ENCODE measurements around the gene KIAA1210. TPM values are rescaled to one million over a fixed set of nuclear protein-coding genes. Genes with fewer than 3 reads are reported as not detected.

Gene KIAA1210
- total RNA-seq, 5 donors from 2014 or later (not counting 1 experiment from before 2014, with no cell fraction given), result not detected

- H3K4me3 ChIP-seq (ENCODE audit: control insufficient read depth in 1 of 2, extremely low read depth in 1 of 2, low read length in 1 of 2), result no peak overlapping the region
- no peak overlapping the region for H3K27ac ChIP-seq (ENCODE audit: low read length)
- ChIA-PET CTCF (interaction anchor here in 1 of 2 donors (0.6 kb wide), 1 partner anchor 18 kb away, joined by 3 read pairs; no protein-coding TSS in a partner anchor), POLR2A (interaction anchor here in 1 of 2 donors (0.6 kb wide), 1 partner anchor 15 kb away, joined by 3 read pairs; no protein-coding TSS in a partner anchor)
- no peaks in the 10 kb centered on the region for H3K9me3 ChIP-seq
- Mint-ChIP-seq H3K4me3 (no peak overlapping the region), H3K36me3 (no peaks in the 10 kb centered on the region), H3K27ac (no peak overlapping the region), H3K27me3 (peaks cover 2 to 53% of the 10 kb centered on the region in 2 donors), H3K9me3 (no peaks in the 10 kb centered on the region), H3K4me1 (no peaks in the 10 kb centered on the region)
- ATAC-seq (replicated peaks in 1 of 4) (no peak), DNase-seq (no peak)
- no peaks in the 10 kb centered on the region for H3K4me1 ChIP-seq (ENCODE audit: control insufficient read depth in 1 of 2, extremely low read depth in 1 of 2, insufficient read depth in 2 of 2, low read length in 2 of 2)
- WGBS (ENCODE audit: insufficient coverage), result 40% methylated on average over 1 of the region's 1 CpG
- no peaks in the 10 kb centered on the region for H3K36me3 ChIP-seq (ENCODE audit: control insufficient read depth in 2 of 2, extremely low read depth in 1 of 2, insufficient read depth in 1 of 2, low read length in 1 of 2)
- H3K27me3 ChIP-seq (replicated peaks in 1 of 2; ENCODE audit: control insufficient read depth in 2 of 2, extremely low read depth in 1 of 2, insufficient read depth in 2 of 2, low read length in 1 of 2), result no peaks in the 10 kb centered on the region
These were observed 26.4 kb downstream of the KIAA1210 start for GRCh38 chrX:119101168-119101567.

- Histone ChIP-seq H3K36me3 (ENCODE audit: control insufficient read depth in 2 of 2, extremely low read depth in 1 of 2, insufficient read depth in 1 of 2, low read length in 1 of 2) (no peaks in the 10 kb centered on the region), H3K27ac (ENCODE audit: low read length) (no peak overlapping the region), H3K4me1 (ENCODE audit: control insufficient read depth in 1 of 2, extremely low read depth in 1 of 2, insufficient read depth in 2 of 2, low read length in 2 of 2) (no peaks in the 10 kb centered on the region), H3K27me3 (replicated peaks in 1 of 2; ENCODE audit: control insufficient read depth in 2 of 2, extremely low read depth in 1 of 2, insufficient read depth in 2 of 2, low read length in 1 of 2) (no peaks in the 10 kb centered on the region), H3K4me3 (ENCODE audit: control insufficient read depth in 1 of 2, extremely low read depth in 1 of 2, low read length in 1 of 2) (no peak overlapping the region), H3K9me3 (no peaks in the 10 kb centered on the region)
- Mint-ChIP-seq H3K4me1 (no peaks in the 10 kb centered on the region), H3K9me3 (no peaks in the 10 kb centered on the region), H3K27me3 (peaks cover 0 to 55% of the 10 kb centered on the region in 2 donors), H3K36me3 (no peaks in the 10 kb centered on the region), H3K27ac (no peak overlapping the region), H3K4me3 (no peak overlapping the region)
- CTCF ChIA-PET, result interaction anchor here in 1 of 2 donors (0.5 kb wide), 1 partner anchor 15 kb away, joined by 3 read pairs; no protein-coding TSS in a partner anchor
- POLR2A ChIA-PET, result no interaction called here
- DNase-seq (no peak), ATAC-seq (replicated peaks in 1 of 4) (no peak)
These were observed 31.7 kb downstream of the KIAA1210 start for GRCh38 chrX:119095936-119096335.

- Histone ChIP-seq H3K36me3 (ENCODE audit: control insufficient read depth in 2 of 2, extremely low read depth in 1 of 2, insufficient read depth in 1 of 2, low read length in 1 of 2) (no peaks in the 10 kb centered on the region), H3K27ac (ENCODE audit: low read length) (no peak overlapping the region), H3K4me1 (ENCODE audit: control insufficient read depth in 1 of 2, extremely low read depth in 1 of 2, insufficient read depth in 2 of 2, low read length in 2 of 2) (no peaks in the 10 kb centered on the region), H3K4me3 (ENCODE audit: control insufficient read depth in 1 of 2, extremely low read depth in 1 of 2, low read length in 1 of 2) (no peak overlapping the region), H3K27me3 (replicated peaks in 1 of 2; ENCODE audit: control insufficient read depth in 2 of 2, extremely low read depth in 1 of 2, insufficient read depth in 2 of 2, low read length in 1 of 2) (no peaks in the 10 kb centered on the region), H3K9me3 (no peaks in the 10 kb centered on the region)
- WGBS (ENCODE audit: insufficient coverage), result no CpG with 5 or more reads among the region's 3 CpGs
- Mint-ChIP-seq H3K4me3 (no peak overlapping the region), H3K9me3 (no peaks in the 10 kb centered on the region), H3K27me3 (peaks cover 0 to 56% of the 10 kb centered on the region in 2 donors), H3K36me3 (no peaks in the 10 kb centered on the region), H3K27ac (no peak overlapping the region), H3K4me1 (no peaks in the 10 kb centered on the region)
- CTCF ChIA-PET, result no interaction called here
- no peak for DNase-seq
- no peak for ATAC-seq (replicated peaks in 1 of 4)
- POLR2A ChIA-PET, result no interaction called here
These were observed 32.8 kb downstream of the KIAA1210 start for GRCh38 chrX:119094819-119095218.

- Mint-ChIP-seq H3K36me3 (no peaks in the 10 kb centered on the region), H3K4me1 (no peaks in the 10 kb centered on the region), H3K27me3 (peaks cover 0 to 56% of the 10 kb centered on the region in 2 donors), H3K27ac (no peak overlapping the region), H3K9me3 (no peaks in the 10 kb centered on the region), H3K4me3 (no peak overlapping the region)
- no peaks in the 10 kb centered on the region for H3K27me3 ChIP-seq (replicated peaks in 1 of 2; ENCODE audit: control insufficient read depth in 2 of 2, extremely low read depth in 1 of 2, insufficient read depth in 2 of 2, low read length in 1 of 2)
- no peak for DNase-seq
- no peak overlapping the region for H3K4me3 ChIP-seq (ENCODE audit: control insufficient read depth in 1 of 2, extremely low read depth in 1 of 2, low read length in 1 of 2)
- no peaks in the 10 kb centered on the region for H3K36me3 ChIP-seq (ENCODE audit: control insufficient read depth in 2 of 2, extremely low read depth in 1 of 2, insufficient read depth in 1 of 2, low read length in 1 of 2)
- H3K9me3 ChIP-seq, result no peaks in the 10 kb centered on the region
- WGBS (ENCODE audit: insufficient coverage), result no CpG with 5 or more reads among the region's 7 CpGs
- no peak overlapping the region for H3K27ac ChIP-seq (ENCODE audit: low read length)
- ChIA-PET CTCF (no interaction called here), POLR2A (no interaction called here)
- H3K4me1 ChIP-seq (ENCODE audit: control insufficient read depth in 1 of 2, extremely low read depth in 1 of 2, insufficient read depth in 2 of 2, low read length in 2 of 2), result no peaks in the 10 kb centered on the region
- ATAC-seq (replicated peaks in 1 of 4), result no peak
These were observed 33.4 kb downstream of the KIAA1210 start for GRCh38 chrX:119093991-119094735.

GRCh38 chrX:119090627-119091026 lies 37.0 kb downstream of the KIAA1210 start:
- H3K27ac ChIP-seq (ENCODE audit: low read length), result no peak overlapping the region
- DNase-seq (no peak), ATAC-seq (replicated peaks in 1 of 4) (no peak)
- CTCF ChIA-PET, result no interaction called here
- H3K9me3 Mint-ChIP-seq, result no peaks in the 10 kb centered on the region
- H3K4me3 ChIP-seq (ENCODE audit: control insufficient read depth in 1 of 2, extremely low read depth in 1 of 2, low read length in 1 of 2), result no peak overlapping the region
- H3K27me3 Mint-ChIP-seq, result peaks cover 0 to 35% of the 10 kb centered on the region in 2 donors
- no peaks in the 10 kb centered on the region for H3K9me3 ChIP-seq
- H3K36me3 ChIP-seq (ENCODE audit: control insufficient read depth in 2 of 2, extremely low read depth in 1 of 2, insufficient read depth in 1 of 2, low read length in 1 of 2), result no peaks in the 10 kb centered on the region
- no peaks in the 10 kb centered on the region for H3K36me3 Mint-ChIP-seq
- H3K4me3 Mint-ChIP-seq, result no peak overlapping the region
- POLR2A ChIA-PET, result no interaction called here
- WGBS (ENCODE audit: insufficient coverage), result no CpG with 5 or more reads among the region's 1 CpG
- H3K27me3 ChIP-seq (replicated peaks in 1 of 2; ENCODE audit: control insufficient read depth in 2 of 2, extremely low read depth in 1 of 2, insufficient read depth in 2 of 2, low read length in 1 of 2), result no peaks in the 10 kb centered on the region
- no peaks in the 10 kb centered on the region for H3K4me1 ChIP-seq (ENCODE audit: control insufficient read depth in 1 of 2, extremely low read depth in 1 of 2, insufficient read depth in 2 of 2, low read length in 2 of 2)
- no peak overlapping the region for H3K27ac Mint-ChIP-seq
- no peaks in the 10 kb centered on the region for H3K4me1 Mint-ChIP-seq

- Histone ChIP-seq H3K27ac (ENCODE audit: low read length) (no peak overlapping the region), H3K4me3 (ENCODE audit: control insufficient read depth in 1 of 2, extremely low read depth in 1 of 2, low read length in 1 of 2) (no peak overlapping the region), H3K9me3 (no peaks in the 10 kb centered on the region), H3K27me3 (replicated peaks in 1 of 2; ENCODE audit: control insufficient read depth in 2 of 2, extremely low read depth in 1 of 2, insufficient read depth in 2 of 2, low read length in 1 of 2) (no peaks in the 10 kb centered on the region), H3K4me1 (ENCODE audit: control insufficient read depth in 1 of 2, extremely low read depth in 1 of 2, insufficient read depth in 2 of 2, low read length in 2 of 2) (no peaks in the 10 kb centered on the region), H3K36me3 (ENCODE audit: control insufficient read depth in 2 of 2, extremely low read depth in 1 of 2, insufficient read depth in 1 of 2, low read length in 1 of 2) (no peaks in the 10 kb centered on the region)
- no peak for ATAC-seq (replicated peaks in 1 of 4)
- Mint-ChIP-seq H3K36me3 (no peaks in the 10 kb centered on the region), H3K9me3 (no peaks in the 10 kb centered on the region), H3K4me1 (no peaks in the 10 kb centered on the region), H3K4me3 (no peak overlapping the region), H3K27me3 (peaks cover 0 to 36% of the 10 kb centered on the region in 2 donors), H3K27ac (no peak overlapping the region)
- ChIA-PET POLR2A (no interaction called here), CTCF (interaction anchor here in 1 of 2 donors (0.6 kb wide), 1 partner anchor 24 kb away, joined by 4 read pairs; no protein-coding TSS in a partner anchor)
- no peak for DNase-seq
- WGBS (ENCODE audit: insufficient coverage), result no CpG with 5 or more reads among the region's 1 CpG
These were observed 38.0 kb downstream of the KIAA1210 start for GRCh38 chrX:119089619-119090018.
